H1 (cell line): ENCODE measurements around the gene TENT4B. TPM values are rescaled to one million over a fixed set of nuclear protein-coding genes. Genes with fewer than 3 reads are reported as not detected.

ENCODE experiments used
- CTCF ChIA-PET: fragments of 300-600 bp; sonication (Branson Sonifier 250); formaldehyde crosslinking; loops from one replicate; lab custom pipeline; 2021; ENCODE audit not compliant: partially characterized antibody; lab: Charles Lee
- POLR2A ChIA-PET: fragments of 300-600 bp; sonication (Branson Sonifier 250); formaldehyde crosslinking; loops from one replicate; lab custom pipeline; 2021; ENCODE audit warnings: inconsistent platforms; ENCODE audit not compliant: partially characterized antibody; lab: Charles Lee
- DNase-seq, 2 experiments: peaks; one replicate each; pipeline versions ENCODE4 v3.0.0 to v3.0.0-alpha.2; 2010 to 2022; ENCODE audit warnings: low spot score in 2 of 2, low read depth in 1 of 2, mixed read lengths in 1 of 2
- FAIRE-seq: peaks from 2 replicates; lab custom pipeline; 2011; peaks lifted over from hg19 to GRCh38; lab: Jason Lieb, UNC
- H2AFZ ChIP-seq: 2 replicates; pipeline ENCODE4 v1.8.1; 2012; ENCODE audit warnings: low read length, inconsistent platforms
- H2AK5ac ChIP-seq: 2 replicates; pipeline ENCODE4 v1.6.1; 2013; ENCODE audit warnings: low read depth, low read length
- H2BK120ac ChIP-seq: replicated peaks from 2 replicates; pipeline ENCODE3; 2013; ENCODE audit warnings: low read depth, low read length, inconsistent platforms
- H2BK12ac ChIP-seq: 2 replicates; pipeline ENCODE4 v1.6.1; 2013; ENCODE audit warnings: low read depth, low read length
- H2BK15ac ChIP-seq: 2 replicates; pipeline ENCODE4 v1.6.1; 2013; ENCODE audit warnings: low read length
- H2BK20ac ChIP-seq: 2 replicates; pipeline ENCODE4 v1.6.1; 2013; ENCODE audit warnings: low read length
- H2BK5ac ChIP-seq: 2 replicates; pipeline ENCODE4 v1.6.1; 2013; ENCODE audit warnings: low read depth, low read length
- H3K14ac ChIP-seq: 2 replicates; pipeline ENCODE4 v1.6.1; 2013; ENCODE audit warnings: inconsistent platforms; ENCODE audit not compliant: insufficient read length
- H3K18ac ChIP-seq: 2 replicates; pipeline ENCODE4 v1.6.1; 2013; ENCODE audit warnings: low read length; ENCODE audit errors: extremely low read depth
- H3K23ac ChIP-seq: 2 replicates; pipeline ENCODE4 v1.6.1; 2013; ENCODE audit warnings: inconsistent platforms; ENCODE audit not compliant: insufficient read length
- H3K23me2 ChIP-seq: 2 replicates; pipeline ENCODE4 v1.6.1; 2013; ENCODE audit warnings: low read depth, low read length
- H3K27ac ChIP-seq: 2 replicates; pipeline ENCODE4 v1.6.1; 2011; ENCODE audit warnings: low read depth, low read length, inconsistent platforms
- H3K27me3 ChIP-seq, 4 experiments: replicated peaks in 1 of 4; 1 replicate in 1 of 4; 2 replicates in 3 of 4; pipeline versions ENCODE4 v1.6.1 to v1.8.1; 2011 to 2013; ENCODE audit warnings: low read length in 3 of 4, mild to moderate bottlenecking in 3 of 4, inconsistent platforms in 2 of 4, mixed read lengths in 2 of 4, moderate library complexity in 1 of 4; ENCODE audit not compliant: control insufficient read depth in 3 of 4, insufficient read depth in 3 of 4; ENCODE audit errors: extremely low read depth in 1 of 4
- H3K36me3 ChIP-seq, 4 experiments: 2 replicates each; pipeline versions ENCODE4 v1.6.1 to v1.8.1; 2011 to 2013; ENCODE audit warnings: mild to moderate bottlenecking in 4 of 4, low read length in 3 of 4, moderate library complexity in 2 of 4, control low read depth in 1 of 4, inconsistent platforms in 1 of 4; ENCODE audit not compliant: insufficient read depth in 4 of 4, control insufficient read depth in 2 of 4
- H3K4ac ChIP-seq: replicated peaks from 2 replicates; pipeline ENCODE3; 2013; ENCODE audit warnings: low read length, low read depth, mixed read lengths, inconsistent platforms; ENCODE audit not compliant: insufficient read length
- H3K4me1 ChIP-seq, 4 experiments: replicated peaks in 1 of 4; 1 replicate in 1 of 4; 2 replicates in 3 of 4; pipeline versions ENCODE4 v1.6.1 to v1.8.1; 2011 to 2013; ENCODE audit warnings: low read length in 3 of 4, inconsistent platforms in 2 of 4, mixed read lengths in 1 of 4; ENCODE audit not compliant: insufficient read depth in 4 of 4, control insufficient read depth in 3 of 4
- H3K4me2 ChIP-seq, 2 experiments: 2 replicates each; pipeline versions ENCODE4 v1.6.1 to v1.8.1; 2011 to 2013; ENCODE audit warnings: low read depth in 2 of 2, low read length in 2 of 2, control low read depth in 1 of 2, inconsistent platforms in 1 of 2, mild to moderate bottlenecking in 1 of 2; ENCODE audit not compliant: insufficient read depth in 1 of 2
- H3K4me3 ChIP-seq, 4 experiments: fragments of 200-600, 300-600 bp in 1 of 4; sonication (generic), shearing (Covaris generic), sonication (Bioruptor Twin) in 1 of 4; 2 replicates each; pipeline versions ENCODE4 v1.5.1 to v1.8.1; 2011 to 2016; ENCODE audit warnings: low read length in 4 of 4, low read depth in 3 of 4, control low read depth in 2 of 4, inconsistent platforms in 2 of 4, mild to moderate bottlenecking in 2 of 4, mixed read lengths in 1 of 4, moderate library complexity in 1 of 4; ENCODE audit not compliant: insufficient read depth in 2 of 4; ENCODE audit errors: extremely low read depth in 1 of 4
- H3K56ac ChIP-seq: replicated peaks from 2 replicates; pipeline ENCODE3; 2013; ENCODE audit warnings: low read depth, mild to moderate bottlenecking, mixed read lengths, low read length, inconsistent platforms; ENCODE audit not compliant: insufficient read length
- H3K79me1 ChIP-seq: 2 replicates; pipeline ENCODE4 v1.6.1; 2013; ENCODE audit warnings: low read depth, low read length, control low read depth
- H3K79me2 ChIP-seq, 2 experiments: 2 replicates each; pipeline versions ENCODE4 v1.6.1 to v1.8.1; 2012 to 2013; ENCODE audit warnings: low read length in 2 of 2, mild to moderate bottlenecking in 2 of 2, inconsistent platforms in 1 of 2; ENCODE audit not compliant: insufficient read depth in 2 of 2, control insufficient read depth in 1 of 2
- H3K9ac ChIP-seq, 4 experiments: replicated peaks in 1 of 4; 1 replicate in 1 of 4; 2 replicates in 3 of 4; pipeline versions ENCODE4 v1.6.1 to v1.8.1; 2011 to 2013; ENCODE audit warnings: low read depth in 3 of 4, low read length in 3 of 4, control low read depth in 2 of 4, mild to moderate bottlenecking in 2 of 4, moderate library complexity in 2 of 4, inconsistent platforms in 1 of 4; ENCODE audit errors: extremely low read depth in 1 of 4
- H3K9me3 ChIP-seq, 2 experiments: 2 replicates each; pipeline versions ENCODE4 v1.6.1 to v1.8.1; 2012 to 2013; ENCODE audit warnings: mild to moderate bottlenecking in 2 of 2, moderate library complexity in 2 of 2, control low read depth in 1 of 2, inconsistent platforms in 1 of 2, low read depth in 1 of 2, low read length in 1 of 2, mixed read lengths in 1 of 2; ENCODE audit not compliant: insufficient read depth in 2 of 2
- H4K20me1 ChIP-seq, 2 experiments: replicated peaks in 1 of 2; 2 replicates each; pipeline versions ENCODE3 to v1.8.1; 2011 to 2013; ENCODE audit warnings: inconsistent platforms in 2 of 2, low read length in 2 of 2, mild to moderate bottlenecking in 1 of 2; ENCODE audit not compliant: insufficient read depth in 2 of 2, control insufficient read depth in 1 of 2
- H4K5ac ChIP-seq: 2 replicates; pipeline ENCODE4 v1.6.1; 2013; ENCODE audit warnings: low read length, low read depth, mixed read lengths, inconsistent platforms; ENCODE audit not compliant: insufficient read length
- H4K8ac ChIP-seq: 2 replicates; pipeline ENCODE4 v1.8.0; 2013; ENCODE audit warnings: mild to moderate bottlenecking, moderate library complexity, low read length, inconsistent platforms; ENCODE audit not compliant: insufficient read depth; ENCODE audit errors: extremely low read depth
- H4K91ac ChIP-seq: replicated peaks from 2 replicates; pipeline ENCODE3; 2013; ENCODE audit warnings: low read length, mixed read lengths, inconsistent platforms; ENCODE audit not compliant: insufficient read length
- CBX8 ChIP-seq: fragments of 300-800, 300-1000 bp; sonication (generic); IDR thresholded peaks from 2 replicates; pipeline ENCODE4 v1.7.1; 2016; ENCODE audit warnings: low read depth, low read length, borderline replicate concordance
- CHD2 ChIP-seq: IDR thresholded peaks from 2 replicates; pipeline ENCODE4 v1.6.1; 2012; ENCODE audit warnings: low read length, improper control_type of control experiment
- CREB1 ChIP-seq: IDR thresholded peaks from 2 replicates; pipeline ENCODE4 v1.6.1; 2012; ENCODE audit warnings: inconsistent platforms
- CTBP2 ChIP-seq: IDR thresholded peaks from 2 replicates; pipeline ENCODE4 v1.7.0; 2011; ENCODE audit warnings: borderline replicate concordance, mild to moderate bottlenecking, moderate library complexity, mixed read lengths, low read length; ENCODE audit not compliant: insufficient read depth, insufficient read length
- EGR1 ChIP-seq: IDR thresholded peaks from 2 replicates; pipeline ENCODE4 v1.6.1; 2011; ENCODE audit warnings: low read depth, low read length, borderline replicate concordance
- EP300 ChIP-seq, 2 experiments: IDR thresholded peaks; 1 replicate in 1 of 2; 2 replicates in 1 of 2; pipeline ENCODE4 v1.6.1; 2011 to 2012; ENCODE audit warnings: low read depth in 2 of 2, low read length in 2 of 2, mild to moderate bottlenecking in 2 of 2, borderline replicate concordance in 1 of 2, inconsistent platforms in 1 of 2, moderate library complexity in 1 of 2
- GTF2F1 ChIP-seq: IDR thresholded peaks from 2 replicates; pipeline ENCODE4 v1.6.1; 2012; ENCODE audit warnings: low read depth, low read length, improper control_type of control experiment, borderline replicate concordance
- KDM1A ChIP-seq: fragments of 200-600, 300-600 bp; sonication (generic); IDR thresholded peaks from 2 replicates; pipeline ENCODE4 v1.7.1; 2016; ENCODE audit warnings: mild to moderate bottlenecking, low read length, borderline replicate concordance
- MAFK ChIP-seq: IDR thresholded peaks from 2 replicates; pipeline ENCODE4 v1.6.1; 2012; ENCODE audit warnings: low read depth, mild to moderate bottlenecking, improper control_type of control experiment, low read length
- PHF8 ChIP-seq: fragments of 200-600 bp; sonication (generic); conservative IDR thresholded peaks from 2 replicates; pipeline ENCODE4 v1.7.1; 2012; ENCODE audit warnings: low read depth, mild to moderate bottlenecking, inconsistent platforms, low read length, moderate library complexity
- RFX5 ChIP-seq: IDR thresholded peaks from 2 replicates; pipeline ENCODE4 v1.6.1; 2011; ENCODE audit warnings: low read depth, low read length, improper control_type of control experiment, borderline replicate concordance
- USF2 ChIP-seq: IDR thresholded peaks from 2 replicates; pipeline ENCODE4 v1.6.1; 2011; ENCODE audit warnings: low read length, improper control_type of control experiment
- WGBS, 2 experiments: shearing (Covaris generic) in 1 of 2; methylation state at CpG; one replicate each; pipeline versions ENCODE4 v1.1.6 to v1.1.7; 2013 to 2015; ENCODE audit warnings: low lambda C conversion rate in 2 of 2, mixed read lengths in 2 of 2, inconsistent platforms in 1 of 2, low coverage in 1 of 2, missing lambda C conversion rate in 1 of 2; ENCODE audit not compliant: insufficient replicate concordance in 2 of 2, insufficient coverage in 1 of 2, insufficient read length in 1 of 2; ENCODE audit errors: extremely low coverage in 1 of 2, missing lambda C conversion rate in 1 of 2; 5-methylcytosine and 5-hydroxymethylcytosine counted together
- polyA plus RNA-seq, 7 experiments: library from polyadenylated mRNA; depleted of rRNA in 3 of 7; stranded (reverse) in 5 of 7; unstranded in 2 of 7; fragments of >200 nt in 5 of 7; fragments of 200-250 nt in 2 of 7; gene quantifications; 1 replicate in 5 of 7; 2 replicates in 1 of 7; 4 replicates in 1 of 7; pipeline versions ENCODE4 v1.2.1 to v1.2.3, GENCODE V29; 2011 to 2013; ENCODE audit warnings: missing spikeins in 2 of 7, mixed read lengths in 2 of 7
- total RNA-seq: library from RNA; stranded (reverse); fragmentation: NEBNext Ultra II Directional; extraction: Animal tissue kit (Norgen Biotek cat#: 25700); gene quantifications from 2 replicates; pipeline ENCODE4 v1.2.1, GENCODE V29; 2021

Gene TENT4B
- total and polyA plus RNA-seq, 2 of the 8 experiments (the other 6 are each of a cell fraction or from before 2014, with no cell fraction given) = 4.2 to 15.7 TPM

GRCh38 chr16:50265716-50266336 lies 112.7 kb downstream of the TENT4B start:
- Histone ChIP-seq H3K27me3 (no peaks in the 10 kb centered on the region), H3K4ac (no peak overlapping the region), H2BK120ac (no peak overlapping the region), H4K8ac (no peak overlapping the region), H3K79me2 (no peaks in the 10 kb centered on the region), H3K4me3 (no peak overlapping the region), H3K36me3 (no peaks in the 10 kb centered on the region), H2AK5ac (no peak overlapping the region), H3K9ac (no peak overlapping the region), H3K56ac (no peak overlapping the region), H2BK5ac (no peak overlapping the region), H2BK15ac (no peak overlapping the region), H3K27ac (no peak overlapping the region), H3K79me1 (no peaks in the 10 kb centered on the region), H4K5ac (no peak overlapping the region), H2BK12ac (peak overlapping the region; percentile 6; the same call in 1 of the 2 replicates), H2AFZ (no peak overlapping the region), H3K23ac (no peak overlapping the region), H3K4me2 (peak overlapping the region; percentile 25 to 45; a peak in 1 of 4 replicates), H3K23me2 (no peaks in the 10 kb centered on the region), H3K14ac (no peak overlapping the region), H3K4me1 (peaks cover 0 to 12% (median 8%) of the 10 kb centered on the region in 4 experiments; a peak in 6 of 7 replicates), H3K9me3 (no peaks in the 10 kb centered on the region), H4K20me1 (peaks cover 0 to 2% of the 10 kb centered on the region in 2 experiments), H2BK20ac (no peak overlapping the region), H3K18ac (no peak overlapping the region), H4K91ac (no peak overlapping the region)
- DNase-seq (no peak), FAIRE-seq (no peak)
- POLR2A ChIA-PET = interaction anchor here (0.6 to 0.7 kb wide), 2 partner anchors 14 to 110 kb away, joined by 3 to 4 read pairs; no protein-coding TSS in a partner anchor
- 85% methylated on average over 10 of the region's 10 CpGs; no CpG with 5 or more reads in 1 of the 2 experiments for WGBS, 2 experiments
- CTCF ChIA-PET = interaction anchor here (0.7 to 3.1 kb wide), 5 partner anchors 10 to 94 kb away, joined by 3 to 9 read pairs (median 4); no protein-coding TSS in a partner anchor
- TF ChIP-seq CBX8 = no peak
- no peak for TF ChIP-seq EGR1
- no peak for TF ChIP-seq PHF8
- no peak for TF ChIP-seq CTBP2
- no peak for TF ChIP-seq CREB1
- TF ChIP-seq CHD2 = no peak
- TF ChIP-seq RFX5 = no peak
- no peak for TF ChIP-seq MAFK
- no peak for TF ChIP-seq EP300 (IDR thresholded peaks at IDR 0.05; ENCODE audit: borderline replicate concordance in 1 of 2, low read depth in 2 of 2, low read length in 2 of 2)
- TF ChIP-seq GTF2F1 = no peak
- TF ChIP-seq USF2 = no peak
- no peak for TF ChIP-seq KDM1A
